ENCODE data around the gene SLC9A7. TPM values are rescaled to one million over a fixed set of nuclear protein-coding genes. Genes with fewer than 3 reads are reported as not detected.

The SLC9A7 gene
- total and polyA plus RNA-seq, 2 of the 13 experiments (the other 11 are each of a cell fraction or from before 2014, with no cell fraction given): 5.8 to 7.2 TPM

DNA sequence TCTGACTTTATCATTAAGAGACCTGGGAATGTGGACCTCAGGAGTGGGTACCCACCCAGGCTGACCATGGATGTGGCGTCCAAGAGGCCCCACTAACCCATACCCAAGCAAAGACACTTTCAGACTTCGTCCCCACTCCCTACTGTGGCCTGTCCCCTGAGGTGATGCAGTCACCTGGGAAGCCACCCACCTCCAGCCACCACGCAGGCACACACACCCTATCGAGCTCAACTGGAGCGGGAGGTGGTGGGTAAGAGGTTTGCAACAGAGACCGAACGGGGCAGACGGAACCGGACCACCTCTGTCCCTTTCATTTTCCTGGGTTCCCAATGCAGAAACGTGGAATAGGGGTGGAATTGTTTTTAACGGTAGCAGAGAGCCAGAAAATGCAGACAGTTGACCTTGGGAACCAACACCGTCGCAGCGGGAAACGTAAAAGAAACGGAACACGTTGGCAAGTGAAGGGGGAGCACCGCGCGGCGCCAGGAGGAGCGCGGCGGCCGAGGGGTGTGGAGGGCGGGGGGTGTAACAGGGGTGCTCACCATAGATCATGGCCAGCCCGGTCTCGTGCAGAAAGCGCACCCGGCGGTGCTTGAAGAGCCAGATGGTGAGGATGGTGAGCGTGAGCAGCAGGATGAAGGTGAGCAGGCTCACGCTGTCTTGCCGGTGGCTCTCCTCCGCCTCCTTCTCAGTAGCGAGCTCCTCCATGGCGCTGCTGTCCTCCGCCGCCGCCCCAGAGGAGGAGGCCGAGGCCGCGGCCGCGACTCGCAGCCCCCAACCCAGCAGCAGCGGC, 559 bp downstream of the SLC9A7 start:
- in situ Hi-C loops (cut with HindIII; ENCODE audit: extremely low pct_ligation_motif_present, low pct_unique_long_range_greater_than_20kb): no loop called here
- no peak overlapping the region for H2AFZ ChIP-seq (ENCODE audit: low read length)
- ChIA-PET CTCF (ENCODE audit: low intra/inter-chr PET ratio, low total read pairs) (interaction anchor here (1.3 to 2.3 kb wide), 3 partner anchors 38 to 272 kb away, joined by 4 to 25 read pairs (median 5); no protein-coding TSS in a partner anchor), POLR2A (no interaction called here)
- 4% methylated on average over 12 of the region's 47 CpGs for WGBS (ENCODE audit: low lambda C conversion rate)
- H3K27ac ChIP-seq (ENCODE audit: extremely low read length, insufficient read depth, low read length): no peak overlapping the region
- ATAC-seq (peak; percentile 56), FAIRE-seq (no peak), DNase-seq (ENCODE audit: low spot score) (no peak)
- no peaks in the 10 kb centered on the region for H3K9me3 ChIP-seq (ENCODE audit: low read length)
- BruUV-seq (replicated peaks): no TSS peak
- peaks cover 2% of the 10 kb centered on the region for H3K79me2 ChIP-seq (ENCODE audit: insufficient read depth, low read length)
- H3K36me3 ChIP-seq (replicated peaks in 1 of 2; ENCODE audit: control insufficient read depth in 1 of 2, insufficient read depth in 2 of 2, low read length in 2 of 2): no peaks in the 10 kb centered on the region
- H4K20me1 ChIP-seq (ENCODE audit: insufficient read depth, low read length): no peaks in the 10 kb centered on the region
- peak overlapping the region; percentile 59 to 80 (median 69) for H3K4me3 ChIP-seq (replicated peaks in 1 of 3; ENCODE audit: insufficient read depth in 1 of 3, low read depth in 2 of 3, low read length in 3 of 3)
- H3K4me2 ChIP-seq (ENCODE audit: low read depth, low read length): peak overlapping the region; percentile 85
- peak overlapping the region; percentile 55 for H3K9ac ChIP-seq (ENCODE audit: insufficient read depth, low read depth, low read length)
- peaks cover 23% of the 10 kb centered on the region for H3K4me1 ChIP-seq (ENCODE audit: insufficient read depth, low read length)
- H3K27me3 ChIP-seq (ENCODE audit: control insufficient read depth in 1 of 2, insufficient read depth in 2 of 2, low read length in 2 of 2): no peaks in the 10 kb centered on the region
- intact Hi-C loops (cut with micrococcal nuclease; ENCODE audit: unreplicated experiment): no loop called here
- peak; percentile 95 for TF ChIP-seq ZNF263 (CRISPR knock-in tag; IDR thresholded peaks at IDR 0.05)
- TF ChIP-seq, protein P1, sequence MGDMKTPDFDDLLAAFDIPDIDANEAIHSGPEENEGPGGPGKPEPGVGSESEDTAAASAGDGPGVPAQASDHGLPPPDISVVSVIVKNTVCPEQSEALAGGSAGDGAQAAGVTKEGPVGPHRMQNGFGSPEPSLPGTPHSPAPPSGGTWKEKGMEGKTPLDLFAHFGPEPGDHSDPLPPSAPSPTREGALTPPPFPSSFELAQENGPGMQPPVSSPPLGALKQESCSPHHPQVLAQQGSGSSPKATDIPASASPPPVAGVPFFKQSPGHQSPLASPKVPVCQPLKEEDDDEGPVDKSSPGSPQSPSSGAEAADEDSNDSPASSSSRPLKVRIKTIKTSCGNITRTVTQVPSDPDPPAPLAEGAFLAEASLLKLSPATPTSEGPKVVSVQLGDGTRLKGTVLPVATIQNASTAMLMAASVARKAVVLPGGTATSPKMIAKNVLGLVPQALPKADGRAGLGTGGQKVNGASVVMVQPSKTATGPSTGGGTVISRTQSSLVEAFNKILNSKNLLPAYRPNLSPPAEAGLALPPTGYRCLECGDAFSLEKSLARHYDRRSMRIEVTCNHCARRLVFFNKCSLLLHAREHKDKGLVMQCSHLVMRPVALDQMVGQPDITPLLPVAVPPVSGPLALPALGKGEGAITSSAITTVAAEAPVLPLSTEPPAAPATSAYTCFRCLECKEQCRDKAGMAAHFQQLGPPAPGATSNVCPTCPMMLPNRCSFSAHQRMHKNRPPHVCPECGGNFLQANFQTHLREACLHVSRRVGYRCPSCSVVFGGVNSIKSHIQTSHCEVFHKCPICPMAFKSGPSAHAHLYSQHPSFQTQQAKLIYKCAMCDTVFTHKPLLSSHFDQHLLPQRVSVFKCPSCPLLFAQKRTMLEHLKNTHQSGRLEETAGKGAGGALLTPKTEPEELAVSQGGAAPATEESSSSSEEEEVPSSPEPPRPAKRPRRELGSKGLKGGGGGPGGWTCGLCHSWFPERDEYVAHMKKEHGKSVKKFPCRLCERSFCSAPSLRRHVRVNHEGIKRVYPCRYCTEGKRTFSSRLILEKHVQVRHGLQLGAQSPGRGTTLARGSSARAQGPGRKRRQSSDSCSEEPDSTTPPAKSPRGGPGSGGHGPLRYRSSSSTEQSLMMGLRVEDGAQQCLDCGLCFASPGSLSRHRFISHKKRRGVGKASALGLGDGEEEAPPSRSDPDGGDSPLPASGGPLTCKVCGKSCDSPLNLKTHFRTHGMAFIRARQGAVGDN (CRISPR knock-in tag; IDR thresholded peaks at IDR 0.05): peak; percentile 38
- TF ChIP-seq, protein P2, sequence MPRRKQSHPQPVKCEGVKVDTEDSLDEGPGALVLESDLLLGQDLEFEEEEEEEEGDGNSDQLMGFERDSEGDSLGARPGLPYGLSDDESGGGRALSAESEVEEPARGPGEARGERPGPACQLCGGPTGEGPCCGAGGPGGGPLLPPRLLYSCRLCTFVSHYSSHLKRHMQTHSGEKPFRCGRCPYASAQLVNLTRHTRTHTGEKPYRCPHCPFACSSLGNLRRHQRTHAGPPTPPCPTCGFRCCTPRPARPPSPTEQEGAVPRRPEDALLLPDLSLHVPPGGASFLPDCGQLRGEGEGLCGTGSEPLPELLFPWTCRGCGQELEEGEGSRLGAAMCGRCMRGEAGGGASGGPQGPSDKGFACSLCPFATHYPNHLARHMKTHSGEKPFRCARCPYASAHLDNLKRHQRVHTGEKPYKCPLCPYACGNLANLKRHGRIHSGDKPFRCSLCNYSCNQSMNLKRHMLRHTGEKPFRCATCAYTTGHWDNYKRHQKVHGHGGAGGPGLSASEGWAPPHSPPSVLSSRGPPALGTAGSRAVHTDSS (CRISPR knock-in tag; conservative IDR thresholded peaks at IDR 0.05): no peak
- TF ChIP-seq ZSCAN22 (CRISPR knock-in tag; IDR thresholded peaks at IDR 0.05): no peak
- TF ChIP-seq SAFB2 (CRISPR knock-in tag; IDR thresholded peaks at IDR 0.05; ENCODE audit: borderline replicate concordance, low read depth): no peak
- TF ChIP-seq, protein P3, sequence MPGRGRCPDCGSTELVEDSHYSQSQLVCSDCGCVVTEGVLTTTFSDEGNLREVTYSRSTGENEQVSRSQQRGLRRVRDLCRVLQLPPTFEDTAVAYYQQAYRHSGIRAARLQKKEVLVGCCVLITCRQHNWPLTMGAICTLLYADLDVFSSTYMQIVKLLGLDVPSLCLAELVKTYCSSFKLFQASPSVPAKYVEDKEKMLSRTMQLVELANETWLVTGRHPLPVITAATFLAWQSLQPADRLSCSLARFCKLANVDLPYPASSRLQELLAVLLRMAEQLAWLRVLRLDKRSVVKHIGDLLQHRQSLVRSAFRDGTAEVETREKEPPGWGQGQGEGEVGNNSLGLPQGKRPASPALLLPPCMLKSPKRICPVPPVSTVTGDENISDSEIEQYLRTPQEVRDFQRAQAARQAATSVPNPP (CRISPR knock-in tag; IDR thresholded peaks at IDR 0.05): no peak
- TF ChIP-seq SCMH1 (CRISPR knock-in tag; IDR thresholded peaks at IDR 0.05; ENCODE audit: borderline replicate concordance): no peak
- TF ChIP-seq, protein P4, sequence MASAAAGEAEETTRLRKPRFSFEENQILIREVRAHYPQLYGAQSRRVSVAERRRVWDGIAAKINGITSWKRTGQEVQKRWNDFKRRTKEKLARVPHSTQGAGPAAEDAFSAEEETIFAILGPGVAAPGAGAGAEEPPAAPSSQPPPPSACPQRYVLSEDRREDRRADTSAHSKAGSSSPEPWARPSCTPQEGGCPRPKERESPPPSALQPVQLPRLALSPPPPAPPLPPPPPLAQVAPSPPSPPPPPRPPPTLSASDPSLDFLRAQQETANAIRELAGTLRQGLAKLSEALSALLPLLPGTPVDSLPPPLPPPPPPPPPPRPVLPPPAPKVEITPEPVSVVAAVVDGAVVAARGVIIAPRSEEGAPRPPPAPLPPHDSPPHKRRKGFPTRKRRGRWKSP (CRISPR knock-in tag; IDR thresholded peaks at IDR 0.05): no peak
- TF ChIP-seq RFXAP (CRISPR knock-in tag; IDR thresholded peaks at IDR 0.05; ENCODE audit: borderline replicate concordance): no peak
- TF ChIP-seq ZNF430 (CRISPR knock-in tag; IDR thresholded peaks at IDR 0.05): no peak
- no peak for TF ChIP-seq ZNF10 (CRISPR knock-in tag; IDR thresholded peaks at IDR 0.05; ENCODE audit: borderline replicate concordance, low read depth)
- peak; percentile 23; the same call in 1 of the 2 replicates for TF ChIP-seq HDAC1 (CRISPR knock-in tag; IDR thresholded peaks at IDR 0.05)
- TF ChIP-seq, protein P5, sequence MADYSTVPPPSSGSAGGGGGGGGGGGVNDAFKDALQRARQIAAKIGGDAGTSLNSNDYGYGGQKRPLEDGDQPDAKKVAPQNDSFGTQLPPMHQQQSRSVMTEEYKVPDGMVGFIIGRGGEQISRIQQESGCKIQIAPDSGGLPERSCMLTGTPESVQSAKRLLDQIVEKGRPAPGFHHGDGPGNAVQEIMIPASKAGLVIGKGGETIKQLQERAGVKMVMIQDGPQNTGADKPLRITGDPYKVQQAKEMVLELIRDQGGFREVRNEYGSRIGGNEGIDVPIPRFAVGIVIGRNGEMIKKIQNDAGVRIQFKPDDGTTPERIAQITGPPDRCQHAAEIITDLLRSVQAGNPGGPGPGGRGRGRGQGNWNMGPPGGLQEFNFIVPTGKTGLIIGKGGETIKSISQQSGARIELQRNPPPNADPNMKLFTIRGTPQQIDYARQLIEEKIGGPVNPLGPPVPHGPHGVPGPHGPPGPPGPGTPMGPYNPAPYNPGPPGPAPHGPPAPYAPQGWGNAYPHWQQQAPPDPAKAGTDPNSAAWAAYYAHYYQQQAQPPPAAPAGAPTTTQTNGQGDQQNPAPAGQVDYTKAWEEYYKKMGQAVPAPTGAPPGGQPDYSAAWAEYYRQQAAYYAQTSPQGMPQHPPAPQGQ (CRISPR knock-in tag; IDR thresholded peaks at IDR 0.05; ENCODE audit: borderline replicate concordance): no peak

All from HepG2 (cell line).